SK-N-MC (cell line): ENCODE measurements around the gene TTC16.

Experiments
- EZH2 ChIP-seq: fragments of 200-600 bp; sonication (generic); IDR thresholded peaks from one replicate; pipeline ENCODE4 v1.6.1; 2017; ENCODE audit warnings: antibody characterized with exemption
- FOXP2 ChIP-seq: optimal IDR thresholded peaks from 2 replicates; pipeline ENCODE3; 2011; ENCODE audit warnings: mild to moderate bottlenecking, moderate library complexity; ENCODE audit not compliant: insufficient read depth; ENCODE audit errors: extremely low read length, control extremely low read depth
- POLR2AphosphoS5 ChIP-seq: IDR thresholded peaks from 2 replicates; pipeline ENCODE4 v1.6.1; 2012; ENCODE audit warnings: mild to moderate bottlenecking, low read depth, low read length, borderline replicate concordance

GRCh38 chr9:127779136-127779981, 63.5 kb downstream of the TTC16 start:
- no peak for TF ChIP-seq EZH2
- no peak for TF ChIP-seq POLR2AphosphoS5
- TF ChIP-seq FOXP2: no peak
